GM19043 (cell line): Measurements from ENCODE around the gene PDGFRB.

ENCODE experiments used
- ATAC-seq: cut with Tn5 transposase; IDR thresholded peaks from one replicate; pipeline ENCODE4 v1.9.1; 2021; ENCODE audit warnings: low read depth; ENCODE audit not compliant: unreplicated experiment

Gene PDGFRB

DNA sequence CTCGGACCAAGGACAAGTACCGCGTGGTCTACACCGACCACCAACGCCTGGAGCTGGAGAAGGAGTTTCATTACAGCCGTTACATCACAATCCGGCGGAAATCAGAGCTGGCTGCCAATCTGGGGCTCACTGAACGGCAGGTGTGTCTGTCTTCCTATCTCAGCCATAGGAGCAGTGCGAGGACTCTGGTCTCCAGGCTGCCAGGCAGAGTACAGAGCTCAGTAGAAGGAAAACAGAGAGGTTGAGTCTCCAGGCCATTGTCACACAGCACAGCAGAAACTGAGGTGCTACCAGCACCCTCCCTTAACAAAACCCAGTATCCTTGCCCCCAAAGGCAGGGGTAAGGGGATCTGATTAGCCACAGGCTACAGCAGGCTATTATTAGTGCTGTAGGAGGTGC lies 27.1 kb upstream of the PDGFRB start:
- ATAC-seq: no peak

DNA sequence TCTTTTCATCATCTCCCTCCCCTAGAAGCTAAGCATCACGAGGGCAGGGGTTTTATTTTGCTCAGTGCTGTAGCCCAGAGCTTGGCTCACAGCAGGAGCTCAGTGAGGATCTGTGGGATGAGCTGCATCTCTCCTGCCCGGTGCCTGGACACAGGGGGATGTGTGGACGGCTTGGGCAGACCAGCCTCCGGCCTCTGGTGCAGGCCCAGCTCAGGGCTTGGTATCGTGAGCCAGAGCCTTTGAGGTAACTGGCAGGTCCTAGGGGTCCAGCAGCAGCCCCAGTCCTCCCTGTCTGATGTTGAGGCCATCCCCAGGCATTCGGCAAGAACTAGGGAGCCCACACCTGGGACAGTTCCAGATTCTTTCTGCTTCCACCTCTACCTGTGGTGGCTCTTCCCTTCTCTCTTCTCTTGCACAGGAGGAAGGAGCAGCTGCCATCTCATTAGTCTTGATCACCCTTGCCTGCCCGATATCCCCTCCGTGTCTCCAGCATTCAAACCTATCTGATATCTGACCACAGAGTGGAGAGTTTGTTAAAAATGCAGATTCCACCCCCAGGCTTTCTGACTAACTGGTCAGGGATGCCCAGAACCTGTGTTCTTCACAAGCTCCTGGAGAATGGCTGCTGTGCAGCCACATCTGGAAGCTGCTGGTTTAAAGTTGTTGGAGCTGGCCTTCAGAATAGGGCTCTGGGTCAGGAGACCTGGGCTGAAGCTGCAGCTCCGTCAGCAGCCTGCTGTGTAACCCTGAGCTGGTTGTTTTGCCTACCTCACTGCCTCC lies 26.3 kb upstream of the PDGFRB start:
- ATAC-seq: no peak

DNA sequence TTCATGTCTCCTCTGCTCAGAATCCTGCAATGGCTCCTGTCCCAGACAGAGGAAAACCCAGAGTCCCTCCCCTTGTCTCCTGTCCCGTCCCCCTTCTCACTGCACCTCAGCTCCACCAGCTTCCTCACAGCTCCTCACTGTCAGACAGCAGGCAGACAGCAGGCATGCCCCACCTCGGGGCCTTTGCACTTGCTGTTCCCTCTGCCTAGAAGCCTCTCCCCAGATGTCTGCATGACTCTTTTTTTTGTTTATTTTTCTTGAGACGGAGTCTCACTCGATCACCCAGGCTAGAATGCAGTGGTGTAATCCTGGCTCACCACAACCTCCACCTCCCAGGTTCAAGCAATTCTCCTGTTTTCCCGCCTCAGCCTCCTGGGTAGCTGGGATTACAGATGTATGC lies 25.4 kb upstream of the PDGFRB start:
- no peak for ATAC-seq

DNA sequence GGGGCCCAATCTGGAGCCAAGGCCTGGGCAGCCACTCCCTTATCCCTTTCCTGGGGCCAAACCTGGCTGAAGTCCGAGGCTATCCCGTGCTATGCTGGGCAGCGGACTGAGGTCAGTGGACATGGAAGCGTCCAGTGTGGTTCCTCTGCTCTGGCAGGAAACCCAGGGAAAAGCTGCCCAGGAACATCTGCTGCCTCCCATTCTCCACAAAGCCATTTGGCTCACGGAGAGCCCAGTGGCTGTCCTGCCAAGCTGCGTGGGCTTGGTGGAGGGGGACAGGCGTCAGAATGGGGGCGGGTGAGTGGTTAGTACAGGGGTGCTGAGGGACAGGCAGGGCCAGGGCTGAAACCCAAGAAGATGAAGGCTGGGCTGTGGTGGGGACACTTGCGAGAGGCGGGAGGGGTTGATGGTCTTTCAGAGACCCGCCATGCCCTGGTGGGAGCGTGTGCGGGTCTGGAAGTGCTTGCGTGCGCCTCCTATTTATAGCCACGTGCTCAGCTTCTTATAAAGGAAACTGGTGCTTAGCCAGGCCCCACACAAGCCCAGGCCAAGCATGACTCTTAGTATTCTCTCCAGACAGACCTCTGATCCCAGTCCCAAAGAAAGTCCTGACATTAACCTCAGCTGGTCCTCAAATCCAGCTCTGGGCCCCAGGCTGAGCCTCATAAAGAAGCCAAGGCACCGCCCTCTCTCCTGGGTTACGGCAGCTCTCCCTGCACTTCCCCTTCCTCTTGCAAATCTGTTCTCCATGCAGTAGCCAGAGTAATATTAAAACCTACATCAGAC lies 24.8 kb upstream of the PDGFRB start:
- no peak for ATAC-seq

DNA sequence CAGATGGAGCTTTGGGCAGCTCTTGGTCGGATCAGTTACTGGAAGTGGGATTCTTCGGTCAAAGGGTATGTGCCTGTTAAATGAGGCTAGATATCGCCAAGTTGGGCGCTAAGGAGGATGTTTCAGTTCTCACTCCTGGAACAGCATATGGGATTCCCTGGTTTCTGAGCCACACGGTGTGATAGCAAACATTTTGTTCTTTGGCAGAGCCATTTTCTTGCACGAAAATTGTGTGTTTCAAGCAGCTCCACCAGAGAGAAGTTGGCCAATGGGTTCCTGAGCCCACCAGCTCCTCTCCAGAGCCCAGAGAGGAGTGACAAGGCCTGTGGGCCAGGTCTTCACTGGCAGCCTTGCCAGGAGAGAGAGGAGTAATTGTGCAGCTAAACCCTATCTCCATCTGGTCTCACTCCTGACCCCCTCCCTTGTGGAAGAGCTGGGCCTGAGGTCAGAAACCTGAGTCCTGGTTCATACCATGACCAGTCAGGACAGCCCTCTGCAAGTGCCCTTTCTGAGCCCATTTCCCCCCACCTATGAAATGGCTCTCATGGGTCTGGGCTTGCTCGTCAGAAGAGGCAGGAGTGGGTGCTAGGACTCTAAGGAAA lies 23.5 kb upstream of the PDGFRB start:
- ATAC-seq: no peak

DNA sequence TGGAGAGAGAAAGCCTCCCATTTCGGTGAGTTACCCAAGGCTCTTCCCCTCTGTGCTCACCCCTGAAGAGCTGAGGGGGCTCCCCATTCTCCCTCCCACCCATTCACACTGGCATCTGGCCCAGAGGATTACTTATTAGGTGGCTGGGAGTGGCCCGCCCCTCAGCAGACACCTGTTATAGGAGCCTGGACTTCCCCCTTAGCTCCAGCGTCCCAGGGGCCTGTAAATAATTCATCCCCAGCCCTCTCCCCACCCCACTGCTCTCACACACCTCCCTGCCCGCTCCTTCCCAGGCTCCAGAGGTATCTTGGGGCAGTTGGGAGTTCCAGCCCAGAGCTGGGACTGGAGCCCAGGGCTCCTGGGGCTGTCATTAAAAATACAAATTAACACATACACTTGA lies 22.6 kb upstream of the PDGFRB start:
- no peak for ATAC-seq

DNA sequence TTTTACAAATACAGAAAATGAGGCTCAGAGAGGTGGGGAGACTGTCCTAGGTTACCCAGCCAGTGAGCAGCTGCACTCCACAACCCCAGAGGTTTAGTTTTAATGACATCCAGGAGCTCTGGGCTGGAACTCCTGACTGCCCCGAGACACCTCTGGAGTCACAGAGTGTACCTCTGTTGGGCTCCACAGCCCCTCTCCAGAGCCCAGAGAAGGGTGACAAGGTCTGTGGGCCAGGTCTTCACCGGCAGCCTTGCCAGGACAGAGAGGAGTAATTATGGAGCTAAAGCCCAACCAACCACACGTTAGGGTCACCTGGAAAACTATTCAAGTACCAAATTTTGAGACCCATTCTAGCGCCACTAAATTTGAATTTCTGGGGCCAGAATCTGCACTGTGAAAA lies 22.1 kb upstream of the PDGFRB start:
- no peak for ATAC-seq

DNA sequence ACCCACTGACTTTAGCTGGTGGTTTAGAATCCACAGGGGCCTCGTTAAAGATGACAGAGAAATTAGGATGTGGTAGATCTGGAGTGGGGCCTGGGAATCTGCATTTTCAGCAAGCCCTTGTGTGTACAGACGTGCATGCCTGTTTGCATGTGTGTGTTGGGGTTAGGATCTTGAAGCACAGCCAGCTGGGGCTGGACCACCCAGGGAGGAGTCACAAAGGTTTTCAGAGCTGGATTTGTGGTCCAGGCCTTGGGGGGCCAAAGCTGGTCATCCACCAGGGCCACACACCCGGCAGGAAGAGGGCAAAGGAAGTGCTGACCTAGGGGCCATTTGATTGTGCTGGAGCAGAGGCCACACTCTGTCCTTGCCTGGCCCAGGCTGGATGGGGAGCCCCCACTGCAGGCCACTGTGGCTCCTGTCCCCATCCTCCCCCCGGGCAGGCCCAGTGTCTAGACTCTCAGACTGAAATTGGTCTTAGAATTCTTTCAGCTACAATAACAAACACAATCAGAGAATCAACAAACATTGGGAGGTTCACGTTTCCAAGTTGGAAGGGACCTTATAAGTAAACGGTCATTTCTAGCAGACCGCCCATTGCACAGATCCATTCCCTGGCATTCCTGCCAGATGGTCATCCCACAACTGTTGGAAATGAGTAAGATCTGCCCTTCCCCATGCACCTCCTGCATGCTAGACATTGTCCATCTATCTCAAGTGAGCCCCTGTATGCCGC lies 21.3 kb upstream of the PDGFRB start:
- no peak for ATAC-seq

DNA sequence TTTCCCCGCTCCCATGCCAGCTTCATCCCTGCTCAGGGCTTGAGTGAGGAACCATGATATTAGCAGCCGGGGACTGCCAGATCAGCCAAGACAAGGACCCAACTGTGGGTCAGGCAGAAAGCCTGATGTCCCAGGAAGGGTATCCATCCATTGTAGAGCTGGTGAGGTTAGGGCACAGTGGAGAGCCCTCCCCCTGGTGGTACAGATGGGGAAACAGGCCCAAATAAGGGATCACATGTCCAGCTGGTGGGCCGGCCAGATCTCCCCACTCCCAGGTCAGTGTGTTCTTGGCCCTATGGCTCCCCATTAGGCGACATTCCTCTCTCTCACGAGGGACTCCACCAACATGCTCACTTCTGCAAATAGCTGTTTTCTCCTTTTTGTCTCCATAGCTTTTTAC lies 19.9 kb upstream of the PDGFRB start:
- ATAC-seq: no peak

DNA sequence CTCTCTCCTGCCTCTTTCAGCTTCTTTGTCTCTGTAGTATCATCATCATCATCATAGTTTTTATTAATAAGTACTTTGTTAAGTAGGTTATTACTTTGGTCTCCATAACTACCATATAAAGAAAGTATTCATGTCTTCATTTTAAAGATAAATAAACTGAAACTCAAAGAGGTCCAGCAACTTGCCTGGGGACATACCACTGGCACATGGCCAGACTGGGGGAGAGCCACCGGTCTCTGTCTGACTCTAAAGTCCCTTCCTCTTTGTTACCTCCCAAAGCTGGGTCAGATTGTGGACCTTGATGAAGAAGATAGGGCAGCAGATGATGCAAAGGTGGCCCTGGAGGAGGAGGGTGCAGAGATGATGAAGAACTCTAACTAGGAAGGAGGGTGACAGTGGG lies 19.4 kb upstream of the PDGFRB start:
- no peak for ATAC-seq

DNA sequence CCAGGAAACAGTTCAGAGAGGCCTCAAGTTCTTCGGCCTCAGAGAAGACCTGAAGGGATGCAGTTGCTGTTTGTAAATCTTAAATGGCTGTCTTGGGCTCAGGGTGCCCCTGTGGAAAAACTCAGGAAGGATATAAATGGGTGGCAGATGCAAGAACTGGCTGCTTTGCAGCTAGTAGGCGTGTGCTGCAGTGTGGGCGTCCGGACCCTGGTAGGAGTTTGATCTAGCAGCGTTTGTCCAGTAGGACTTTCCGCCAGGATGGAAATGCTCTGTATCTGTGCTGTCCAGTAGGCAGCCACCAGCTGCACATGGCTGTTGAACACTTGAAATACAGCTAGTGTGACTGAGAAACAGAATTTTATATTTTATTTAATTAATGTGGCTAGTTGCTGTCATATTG lies 18.6 kb upstream of the PDGFRB start:
- no peak for ATAC-seq

DNA sequence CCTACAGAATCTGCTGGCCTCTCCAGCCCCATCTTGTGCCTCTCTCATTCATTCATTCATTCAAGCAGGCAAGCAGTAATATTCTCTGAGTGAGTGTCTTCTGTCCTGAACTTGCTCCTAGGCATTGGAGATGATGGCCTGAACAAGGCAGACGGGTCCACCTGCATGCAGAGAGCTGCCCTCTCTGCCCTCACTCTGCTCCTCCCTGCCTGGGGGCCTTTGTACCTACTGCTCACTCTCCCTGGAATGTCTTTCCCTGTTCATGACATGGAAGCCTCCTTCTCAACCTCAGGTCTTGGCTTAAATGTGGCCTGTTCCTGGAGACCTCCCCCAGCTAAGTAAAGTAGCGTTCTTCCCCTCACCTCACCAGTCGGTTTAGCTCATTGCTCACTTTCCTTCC lies 17.5 kb upstream of the PDGFRB start:
- ATAC-seq: no peak

DNA sequence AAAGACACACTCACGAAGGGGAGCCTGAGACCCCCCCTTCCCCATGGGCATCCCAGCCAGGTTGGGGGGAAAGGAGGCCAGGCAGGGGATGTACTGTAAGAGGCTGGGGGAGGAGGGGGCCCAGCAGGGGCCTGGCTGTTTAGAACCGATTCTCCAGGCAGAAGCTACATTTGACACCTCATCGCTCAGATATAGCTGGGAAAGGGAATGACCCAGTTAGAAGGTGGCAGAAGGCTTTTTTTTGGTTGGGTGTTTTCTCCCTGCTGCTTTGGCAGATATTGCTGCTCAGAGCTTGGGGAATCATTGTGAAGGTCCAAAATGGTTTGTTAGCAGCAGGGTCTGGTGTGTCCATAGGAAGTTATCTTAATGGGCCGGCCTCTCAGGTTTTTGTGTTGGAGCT lies 16.9 kb upstream of the PDGFRB start:
- ATAC-seq: no peak

DNA sequence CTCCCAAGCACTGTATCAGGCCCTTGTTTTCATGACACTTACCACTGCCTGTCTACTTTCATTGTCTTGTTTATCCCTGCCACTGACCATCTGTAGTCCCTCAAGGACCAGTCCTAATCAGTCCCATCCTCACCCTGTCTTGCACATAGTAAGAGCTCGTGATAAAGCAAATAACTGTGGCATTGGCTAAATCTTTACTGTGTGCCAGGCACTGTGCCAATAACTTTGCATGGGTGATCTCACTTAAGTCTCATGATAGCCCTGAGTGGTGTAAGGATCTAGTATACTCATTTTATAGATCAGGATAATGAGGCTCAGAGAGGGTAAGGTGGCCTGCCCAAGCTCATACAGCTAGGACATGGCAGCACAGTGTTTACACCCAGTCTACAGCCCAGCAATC lies 16.5 kb upstream of the PDGFRB start:
- no peak for ATAC-seq

DNA sequence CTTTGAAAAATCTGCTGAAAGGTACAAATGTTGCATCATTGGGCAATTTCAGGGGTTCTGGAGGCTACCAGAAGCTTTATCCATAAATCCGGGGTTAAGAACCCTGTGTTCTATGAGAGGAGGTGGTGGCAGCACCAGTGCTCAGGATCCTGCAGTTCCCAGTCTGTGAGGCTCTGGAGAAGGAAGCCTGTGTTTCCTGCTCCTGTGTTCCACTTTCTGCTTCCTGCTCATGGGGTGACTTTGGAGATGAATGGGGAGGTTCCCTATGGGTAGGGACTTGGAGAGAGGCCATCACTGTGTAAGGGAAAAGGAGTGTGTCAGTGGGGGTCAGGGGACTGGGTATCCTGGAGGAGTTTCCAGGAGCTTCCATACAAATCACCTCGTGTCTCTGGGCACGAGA lies 13.2 kb upstream of the PDGFRB start:
- ATAC-seq: no peak

DNA sequence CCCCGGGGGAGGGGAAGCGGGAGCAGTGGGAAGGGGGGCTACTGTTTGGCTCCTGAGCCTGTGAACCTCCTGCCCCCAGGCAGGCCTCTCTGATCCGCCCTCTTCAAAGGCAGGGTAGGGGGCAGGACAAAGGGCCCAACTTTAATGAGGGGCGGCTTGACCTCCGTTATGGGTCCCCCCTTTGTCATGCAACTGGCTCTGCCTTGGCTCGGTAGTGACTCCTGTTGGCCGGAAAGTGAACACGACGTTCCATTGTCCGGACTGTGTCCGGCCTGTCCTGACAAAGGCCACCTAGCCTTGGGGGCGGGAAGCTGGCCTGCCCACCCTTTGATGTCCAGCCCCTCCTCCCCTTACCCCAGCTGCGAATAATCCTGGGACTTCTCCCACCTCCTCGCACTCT lies 12.3 kb upstream of the PDGFRB start:
- ATAC-seq: no peak

DNA sequence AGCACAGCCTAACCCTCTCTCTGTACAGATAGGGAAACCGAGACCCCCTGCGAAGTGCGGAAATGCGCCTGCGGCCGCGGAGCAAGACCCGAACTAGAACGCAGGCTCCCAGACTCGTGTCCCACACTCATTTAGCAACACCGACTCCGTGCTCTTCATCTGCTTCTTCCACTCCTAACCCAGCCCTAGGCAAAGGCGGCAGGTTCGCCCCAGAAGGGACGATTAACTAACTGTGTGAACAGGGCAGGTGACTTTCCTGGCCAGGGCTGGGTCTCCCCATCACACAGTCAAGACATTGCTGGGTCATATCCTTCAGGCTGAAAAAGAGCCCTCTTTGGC lies 11.8 kb upstream of the PDGFRB start:
- no peak for ATAC-seq

DNA sequence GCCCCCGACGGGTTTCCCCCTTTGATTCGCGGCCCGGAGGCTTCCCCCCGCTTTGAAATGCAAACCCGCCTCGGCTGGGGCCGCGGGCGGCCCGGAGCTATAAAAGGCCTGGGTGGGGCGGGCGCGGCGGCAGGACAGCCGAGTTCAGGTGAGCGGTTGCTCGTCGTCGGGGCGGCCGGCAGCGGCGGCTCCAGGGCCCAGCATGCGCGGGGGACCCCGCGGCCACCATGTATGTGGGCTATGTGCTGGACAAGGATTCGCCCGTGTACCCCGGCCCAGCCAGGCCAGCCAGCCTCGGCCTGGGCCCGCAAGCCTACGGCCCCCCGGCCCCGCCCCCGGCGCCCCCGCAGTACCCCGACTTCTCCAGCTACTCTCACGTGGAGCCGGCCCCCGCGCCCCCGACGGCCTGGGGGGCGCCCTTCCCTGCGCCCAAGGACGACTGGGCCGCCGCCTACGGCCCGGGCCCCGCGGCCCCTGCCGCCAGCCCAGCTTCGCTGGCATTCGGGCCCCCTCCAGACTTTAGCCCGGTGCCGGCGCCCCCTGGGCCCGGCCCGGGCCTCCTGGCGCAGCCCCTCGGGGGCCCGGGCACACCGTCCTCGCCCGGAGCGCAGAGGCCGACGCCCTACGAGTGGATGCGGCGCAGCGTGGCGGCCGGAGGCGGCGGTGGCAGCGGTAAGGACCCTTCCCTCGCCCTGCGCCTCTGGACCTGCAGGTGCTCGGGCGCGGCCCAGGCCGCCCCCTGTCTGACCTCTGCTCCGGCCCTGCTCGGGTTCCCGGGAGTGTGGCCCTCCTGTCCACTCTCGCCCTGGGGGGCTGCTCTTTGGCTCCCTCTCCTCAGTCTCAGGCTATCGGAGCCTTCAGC lies 11.2 kb upstream of the PDGFRB start, which contains the start of gene CDX1:
Gene CDX1 (plus strand): TSS at position 129 of the 862 bp plus-strand sequence. CDS start 99 bp downstream, at position 228.
- ATAC-seq: no peak

DNA sequence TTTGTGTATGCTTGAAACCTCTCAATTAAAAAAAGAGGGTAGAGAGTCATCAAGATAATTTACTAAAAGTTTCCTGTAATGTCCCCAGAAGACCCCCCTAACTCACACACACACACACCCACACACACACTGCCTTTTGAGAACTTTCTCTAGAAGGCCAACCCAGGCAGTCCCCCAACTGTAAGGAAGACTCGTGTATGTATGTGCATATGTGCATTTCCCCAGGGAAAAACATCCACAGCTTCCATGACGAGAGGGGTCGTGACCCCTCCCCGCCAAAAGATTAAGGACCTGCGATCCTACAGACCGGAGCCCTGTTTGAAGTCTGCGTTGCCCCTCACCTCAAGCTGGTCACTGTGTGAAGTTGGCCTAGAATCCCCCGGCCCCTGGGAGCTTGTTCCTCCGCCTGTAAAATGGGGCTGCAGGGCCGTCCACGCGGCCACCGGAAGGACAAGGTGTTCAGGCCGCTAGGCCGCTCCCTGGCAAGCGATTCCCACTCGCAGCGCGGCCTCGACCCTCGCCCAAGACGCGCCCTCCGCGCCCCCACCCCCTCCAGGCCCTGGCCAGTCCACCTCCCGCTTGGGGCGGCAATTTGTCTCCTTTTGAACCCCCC lies 10.5 kb upstream of the PDGFRB start:
- no peak for ATAC-seq
